ENCODE data around the gene EXOC3L1. TPM values are rescaled to one million over a fixed set of nuclear protein-coding genes. Genes with fewer than 3 reads are reported as not detected.

EXOC3L1 gene
- total RNA-seq, 2 experiments from 2014 or later = not detected

DNA sequence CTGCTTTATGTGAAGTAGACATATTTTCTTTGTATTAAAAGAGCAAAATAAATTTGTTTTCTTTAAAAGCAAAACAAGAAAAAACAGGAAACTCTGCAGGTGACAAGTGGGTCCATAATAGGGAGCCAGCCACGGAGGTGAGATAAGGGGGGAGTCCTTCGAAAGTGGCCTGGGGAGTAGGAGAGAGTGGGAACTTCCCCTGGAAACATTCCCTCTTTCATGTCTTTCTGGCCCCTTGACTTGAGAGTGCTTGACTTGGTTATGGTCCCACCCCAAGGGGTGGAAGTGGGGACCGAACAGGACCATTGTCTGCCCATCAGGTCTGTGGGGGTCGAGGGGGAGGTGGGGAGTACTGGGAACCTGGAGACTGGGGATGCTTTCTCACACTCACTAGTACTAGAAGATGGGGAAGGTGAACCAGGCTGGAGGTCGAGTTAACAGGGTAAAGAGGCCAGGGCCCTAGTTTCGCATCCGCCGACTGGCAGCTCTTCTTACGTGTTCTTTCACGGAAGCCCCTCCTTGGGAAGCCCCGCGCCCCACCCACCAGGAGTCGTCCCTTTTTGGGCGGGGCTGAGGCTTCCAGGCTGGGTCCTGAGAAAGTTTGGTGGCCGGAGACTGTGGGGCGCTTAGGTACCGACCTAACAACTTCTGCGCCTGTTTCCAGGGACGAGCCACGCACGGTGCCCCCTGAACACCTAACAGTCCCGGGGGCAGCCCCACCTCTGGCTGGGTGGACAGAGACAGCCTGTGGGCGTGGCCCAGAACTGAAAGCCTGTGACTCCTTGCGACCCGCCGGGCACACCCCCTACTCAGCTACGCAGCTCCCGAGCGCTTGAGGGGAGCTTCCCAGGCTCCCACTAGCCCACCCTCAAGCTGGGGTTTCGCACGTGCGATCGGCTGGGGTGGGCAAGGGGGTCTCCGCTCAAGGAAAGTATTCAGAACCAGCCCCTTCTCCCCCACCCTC, 31.0 kb downstream of the EXOC3L1 start:
- H3K27ac Mint-ChIP-seq = peak overlapping the region; percentile 97
- H3K4me3 Mint-ChIP-seq = peak overlapping the region; percentile 92
- H3K36me3 Mint-ChIP-seq = peaks cover 9% of the 10 kb centered on the region
- H3K4me1 Mint-ChIP-seq = peaks cover 60% of the 10 kb centered on the region
- DNase-seq (peak; percentile 93), ATAC-seq (peak; percentile 50)
- H3K27me3 Mint-ChIP-seq = peaks cover 8% of the 10 kb centered on the region
- no peaks in the 10 kb centered on the region for H3K9me3 Mint-ChIP-seq (ENCODE audit: low read depth)
- CTCF ChIA-PET = interaction anchor here (0.9 to 17.0 kb wide), 21 partner anchors 8 to 215 kb away, joined by 3 to 395 read pairs (median 5); partner anchors contain the start of genes B3GNT9, CES3, MATCAP1 and NOL3

GRCh38 chr16:67157892-67158635, 31.9 kb downstream of the EXOC3L1 start:
- CTCF ChIA-PET = interaction anchor here (1.0 to 17.0 kb wide), 20 partner anchors 7 to 214 kb away, joined by 3 to 395 read pairs (median 8); partner anchors contain the start of genes B3GNT9, CES3, MATCAP1 and NOL3
- Mint-ChIP-seq H3K4me1 (peaks cover 60% of the 10 kb centered on the region), H3K27ac (peak overlapping the region; percentile 97), H3K9me3 (ENCODE audit: low read depth) (no peaks in the 10 kb centered on the region), H3K4me3 (peak overlapping the region; percentile 92), H3K27me3 (peaks cover 4% of the 10 kb centered on the region), H3K36me3 (peaks cover 13% of the 10 kb centered on the region)
- DNase-seq = no peak
- ATAC-seq = no peak

GRCh38 chr16:67157106-67157748, 32.7 kb downstream of the EXOC3L1 start:
- peaks cover under 1% of the 10 kb centered on the region for H3K27me3 Mint-ChIP-seq
- no peak overlapping the region for H3K4me3 Mint-ChIP-seq
- CTCF ChIA-PET = interaction anchor here (1.0 to 17.0 kb wide), 14 partner anchors 11 to 213 kb away, joined by 3 to 395 read pairs (median 8); partner anchors contain the start of genes CES3, MATCAP1 and NOL3
- peaks cover 58% of the 10 kb centered on the region for H3K4me1 Mint-ChIP-seq
- no peak for ATAC-seq
- DNase-seq = no peak
- peak overlapping the region; percentile 97 for H3K27ac Mint-ChIP-seq
- peaks cover 16% of the 10 kb centered on the region for H3K36me3 Mint-ChIP-seq
- no peaks in the 10 kb centered on the region for H3K9me3 Mint-ChIP-seq (ENCODE audit: low read depth)

GRCh38 chr16:67156143-67156844, 33.6 kb downstream of the EXOC3L1 start:
- no peaks in the 10 kb centered on the region for H3K9me3 Mint-ChIP-seq (ENCODE audit: low read depth)
- CTCF ChIA-PET = interaction anchor here (1.2 to 17.0 kb wide), 27 partner anchors 12 to 209 kb away, joined by 3 to 395 read pairs (median 10); partner anchors contain the start of genes CES3 and NOL3
- DNase-seq (no peak), ATAC-seq (no peak)
- H3K36me3 Mint-ChIP-seq = peaks cover 12% of the 10 kb centered on the region
- peak overlapping the region; percentile 33 for H3K27ac Mint-ChIP-seq
- no peaks in the 10 kb centered on the region for H3K27me3 Mint-ChIP-seq
- H3K4me1 Mint-ChIP-seq = peaks cover 58% of the 10 kb centered on the region
- no peak overlapping the region for H3K4me3 Mint-ChIP-seq

GRCh38 chr16:67155295-67156142, 34.4 kb downstream of the EXOC3L1 start:
- Mint-ChIP-seq H3K27me3 (no peaks in the 10 kb centered on the region), H3K9me3 (ENCODE audit: low read depth) (no peaks in the 10 kb centered on the region), H3K4me3 (peak overlapping the region; percentile 68), H3K36me3 (peaks cover 12% of the 10 kb centered on the region), H3K4me1 (peaks cover 59% of the 10 kb centered on the region), H3K27ac (no peak overlapping the region)
- CTCF ChIA-PET = interaction anchor here (0.6 to 17.0 kb wide), 71 partner anchors 8 to 281 kb away, joined by 3 to 395 read pairs (median 6); partner anchors contain the start of genes CES3, FHOD1, HSF4 and NOL3
- DNase-seq = peak; percentile 84
- peak; percentile 42 for ATAC-seq

DNA sequence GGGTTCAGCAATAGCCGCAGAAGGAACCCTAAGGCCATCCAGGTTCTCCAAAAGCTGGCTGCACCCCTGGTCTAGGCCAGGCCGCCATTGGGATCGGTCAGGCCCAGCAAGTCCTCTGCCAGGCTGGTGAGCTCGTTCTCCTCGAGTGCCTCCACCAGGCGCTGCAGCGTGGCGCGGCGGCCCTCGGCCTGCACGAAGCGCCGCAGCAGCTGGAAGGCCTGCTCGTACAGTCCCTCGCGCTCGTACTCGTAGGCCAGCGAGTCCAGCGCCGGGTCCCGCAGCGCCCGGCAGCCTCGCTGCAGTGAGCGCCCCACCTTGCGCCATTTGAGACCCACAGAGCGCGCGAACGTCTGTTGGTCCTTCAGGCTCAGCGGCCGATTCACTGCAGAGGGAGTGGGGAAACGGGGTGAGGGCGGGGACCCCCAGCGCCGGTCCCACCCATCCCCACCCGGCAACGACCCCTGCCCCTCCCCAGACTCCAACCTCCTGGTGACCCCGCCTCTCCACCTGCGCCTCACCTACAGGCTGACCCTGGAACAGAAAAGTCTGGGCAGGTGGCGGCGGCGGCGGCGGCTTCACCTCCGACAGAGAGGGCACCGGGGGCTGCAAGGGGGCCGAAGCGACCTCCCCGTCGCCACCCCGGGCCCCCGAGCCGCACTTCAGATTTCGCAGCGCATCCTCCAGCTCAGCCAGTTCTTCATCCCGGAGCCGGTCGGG, 35.2 kb downstream of the EXOC3L1 start:
- Mint-ChIP-seq H3K4me3 (peak overlapping the region; percentile 68), H3K4me1 (peaks cover 58% of the 10 kb centered on the region), H3K27me3 (no peaks in the 10 kb centered on the region), H3K27ac (no peak overlapping the region), H3K36me3 (peaks cover 12% of the 10 kb centered on the region), H3K9me3 (ENCODE audit: low read depth) (no peaks in the 10 kb centered on the region)
- CTCF ChIA-PET = interaction anchor here (0.6 to 17.0 kb wide), 73 partner anchors 7 to 281 kb away, joined by 3 to 395 read pairs (median 6); partner anchors contain the start of genes CES3, FHOD1, HSF4 and NOL3
- ATAC-seq (no peak), DNase-seq (no peak)

DNA sequence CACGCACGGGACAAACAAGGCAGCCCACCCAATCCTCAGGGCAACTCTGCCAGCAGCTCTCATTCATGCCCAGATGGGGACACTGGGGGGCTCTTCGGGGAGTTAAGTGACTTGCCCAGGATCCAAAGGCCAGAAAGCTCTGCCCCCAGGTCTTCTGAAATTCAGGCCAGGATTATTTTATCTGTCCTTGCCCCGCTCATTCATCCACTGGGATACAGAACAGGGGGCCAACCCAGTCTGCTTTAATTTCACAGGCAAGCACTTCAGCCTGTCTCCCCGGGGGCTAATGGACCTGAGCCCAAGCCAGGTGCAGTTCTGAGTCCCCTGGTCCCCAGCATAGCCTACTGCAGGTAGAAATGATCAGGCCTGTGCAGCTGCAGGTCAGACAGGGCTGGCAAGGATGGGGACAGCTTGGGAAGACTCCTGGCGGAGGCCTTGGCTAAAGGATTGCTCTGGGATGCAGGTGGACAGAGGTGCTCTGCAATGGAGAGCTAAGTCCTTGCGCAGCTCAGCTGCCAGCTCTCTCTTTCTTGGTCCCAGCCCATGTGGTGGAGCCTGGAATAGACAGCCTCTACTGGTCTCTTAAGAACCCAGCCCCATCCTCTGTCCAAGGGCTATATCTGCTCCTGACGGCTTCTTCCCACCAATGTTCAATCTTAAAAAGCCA, 38.4 kb downstream of the EXOC3L1 start:
- H3K27ac Mint-ChIP-seq = no peak overlapping the region
- H3K4me1 Mint-ChIP-seq = peaks cover 40% of the 10 kb centered on the region
- CTCF ChIA-PET = interaction anchor here (0.8 to 17.0 kb wide), 17 partner anchors 8 to 204 kb away, joined by 3 to 395 read pairs (median 4); partner anchors contain the start of genes FBXL8, NOL3, SLC9A5 and TRADD
- ATAC-seq (no peak), DNase-seq (no peak)
- H3K36me3 Mint-ChIP-seq = peaks cover 22% of the 10 kb centered on the region
- H3K9me3 Mint-ChIP-seq (ENCODE audit: low read depth) = no peaks in the 10 kb centered on the region
- H3K4me3 Mint-ChIP-seq = peak overlapping the region; percentile 62
- H3K27me3 Mint-ChIP-seq = no peaks in the 10 kb centered on the region

DNA sequence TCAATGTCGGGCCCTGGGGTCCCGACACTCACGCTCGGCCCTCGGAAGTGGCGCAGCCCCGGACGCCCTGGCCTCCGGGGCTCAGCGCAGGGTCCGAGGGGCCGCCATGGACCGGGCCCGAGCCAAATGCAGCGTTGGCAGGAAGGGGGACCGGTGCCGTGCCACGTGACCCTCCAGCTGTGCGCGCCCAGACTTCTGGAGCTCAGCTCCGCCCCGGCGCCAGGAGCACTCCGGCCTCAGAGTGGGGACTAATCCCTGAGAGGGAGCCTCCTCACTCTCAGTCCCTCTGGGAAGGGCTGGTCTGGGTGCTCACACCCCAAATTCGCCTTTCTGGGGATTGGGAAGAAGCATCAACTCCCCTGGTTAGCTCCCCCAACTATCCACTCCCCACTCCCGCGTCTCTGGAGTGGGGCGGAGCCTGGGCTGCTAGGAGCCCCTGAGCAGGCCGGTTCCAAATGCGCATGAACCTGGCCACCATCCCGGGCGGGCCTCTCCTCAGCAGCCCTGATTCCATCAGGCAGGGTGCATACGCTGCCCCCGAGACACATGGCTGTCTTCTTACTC, 39.0 kb downstream of the EXOC3L1 start, which contains the start of gene B3GNT9:
TSS of gene B3GNT9 (minus strand) at position 166 of the 564 bp plus-strand sequence. CDS start 513 bp downstream, outside the sequence.
- H3K4me1 Mint-ChIP-seq = peaks cover 33% of the 10 kb centered on the region
- DNase-seq = peak; percentile 67
- ATAC-seq = peak; percentile 48
- H3K36me3 Mint-ChIP-seq = peaks cover 22% of the 10 kb centered on the region
- H3K27ac Mint-ChIP-seq = peak within 1 kb of the TSS; percentile 11
- no peaks in the 10 kb centered on the region for H3K27me3 Mint-ChIP-seq
- H3K4me3 Mint-ChIP-seq = peak within 1 kb of the TSS; percentile 62
- H3K9me3 Mint-ChIP-seq (ENCODE audit: low read depth) = no peaks in the 10 kb centered on the region
- CTCF ChIA-PET = interaction anchor here (0.6 to 17.0 kb wide), 17 partner anchors 9 to 197 kb away, joined by 3 to 395 read pairs (median 4); partner anchors contain the start of genes FBXL8, NOL3, SLC9A5 and TRADD

DNA sequence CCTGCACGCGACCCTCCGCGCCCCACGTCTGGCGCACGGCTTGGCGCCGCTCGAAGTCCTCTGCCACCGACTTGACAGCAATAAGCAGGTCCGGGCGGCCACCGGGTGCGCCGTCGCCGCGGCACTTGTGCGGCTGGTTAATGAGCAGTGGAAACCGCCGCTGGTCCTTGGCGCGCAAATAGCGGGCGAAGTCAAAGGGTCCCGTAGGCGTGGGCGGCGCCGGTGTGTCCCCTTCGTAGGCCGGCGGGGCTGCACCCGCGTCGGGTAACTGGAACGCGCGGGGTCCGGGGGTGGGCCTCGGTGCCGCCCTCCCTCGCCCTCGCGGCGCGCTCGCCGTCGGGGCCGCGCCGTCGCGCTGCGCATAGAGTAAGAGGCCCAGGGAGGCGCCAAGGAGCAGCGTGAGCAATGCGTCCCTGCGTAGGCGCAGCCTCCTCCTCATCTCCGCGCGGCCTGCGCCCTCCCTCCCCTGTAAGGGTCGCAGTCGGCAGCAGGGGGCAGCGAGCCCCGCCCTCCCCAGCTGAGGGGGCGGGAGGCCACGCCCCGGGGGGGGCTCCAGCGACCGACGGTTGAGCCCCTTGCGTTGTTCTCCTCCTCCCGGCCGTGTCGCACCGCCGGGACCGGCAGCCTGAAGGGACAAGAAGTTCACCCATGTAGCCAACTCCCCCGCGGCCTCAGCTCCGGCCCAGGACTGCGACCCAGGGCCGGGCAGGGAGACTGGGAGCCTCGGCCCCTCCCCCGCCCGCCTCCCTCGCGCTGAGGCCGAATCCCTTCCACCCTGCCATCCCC, 39.7 kb downstream of the EXOC3L1 start:
- Mint-ChIP-seq H3K27me3 (no peaks in the 10 kb centered on the region), H3K27ac (no peak overlapping the region), H3K36me3 (peaks cover 22% of the 10 kb centered on the region), H3K9me3 (ENCODE audit: low read depth) (no peaks in the 10 kb centered on the region), H3K4me3 (peak overlapping the region; percentile 62), H3K4me1 (peaks cover 30% of the 10 kb centered on the region)
- ATAC-seq (peak; percentile 75), DNase-seq (peak; percentile 65)
- CTCF ChIA-PET = interaction anchor here (0.6 to 17.0 kb wide), 14 partner anchors 9 to 192 kb away, joined by 3 to 395 read pairs (median 4); partner anchors contain the start of genes FBXL8, NOL3, SLC9A5 and TRADD

Measured in activated CD8-positive, alpha-beta memory T cell treated with anti-CD3 and anti-CD28 coated beads, Interleukin-2, amount 10 ng/mL, durations not matched to agents 7 days and 5 days (primary cell).